Activated naive CD4-positive, alpha-beta T cell treated with anti-CD3 and anti-CD28 coated beads, Interleukin-2, amount 50 U/mL, for 24 hours (primary cell): Measurements from ENCODE around the gene SP7.
"Not testable (repeated sequence)": the region's sequence is repeated elsewhere in the genome, so short reads cannot be mapped to it uniquely, and the experiment has no call there.

Source experiments
- H3K27ac Mint-ChIP-seq: one replicate; pipeline ENCODE4 v1.8.0; 2021; ENCODE audit warnings: mild to moderate bottlenecking, mixed read lengths
- H3K27me3 Mint-ChIP-seq: one replicate; pipeline ENCODE4 v1.8.0; 2021; ENCODE audit warnings: mixed read lengths
- H3K36me3 Mint-ChIP-seq: one replicate; pipeline ENCODE4 v1.8.0; 2021; ENCODE audit warnings: mixed read lengths
- H3K4me1 Mint-ChIP-seq: one replicate; pipeline ENCODE4 v1.8.0; 2021; ENCODE audit warnings: mixed read lengths
- H3K4me3 Mint-ChIP-seq: one replicate; pipeline ENCODE4 v1.8.0; 2021; ENCODE audit warnings: mild to moderate bottlenecking, mixed read lengths
- H3K9me3 Mint-ChIP-seq: one replicate; pipeline ENCODE4 v1.8.0; 2021; ENCODE audit warnings: mixed read lengths

Gene SP7

GRCh38 chr12:53336181-53336681 is at the start of gene SP7:
TSS of gene SP7 (minus strand) at chr12:53336354. CDS start at chr12:53335646, 708 bp downstream.
- peaks cover 23% of the 10 kb centered on the region for H3K27me3 Mint-ChIP-seq
- H3K9me3 Mint-ChIP-seq, result no peaks in the 10 kb centered on the region

GRCh38 chr12:53383258-53383657 is 47.1 kb upstream of the SP7 start:
- peak overlapping the region; percentile 26 for H3K27ac Mint-ChIP-seq
- peaks cover 19% of the 10 kb centered on the region for H3K36me3 Mint-ChIP-seq
- no peaks in the 10 kb centered on the region for H3K27me3 Mint-ChIP-seq
- peaks cover 61% of the 10 kb centered on the region for H3K4me1 Mint-ChIP-seq
- no peaks in the 10 kb centered on the region for H3K9me3 Mint-ChIP-seq
- H3K4me3 Mint-ChIP-seq, result peak overlapping the region; percentile 97

More at GRCh38 chr12:53336181-53336681, at the start of gene SP7:
- Mint-ChIP-seq H3K4me3 (no peak within 1 kb of the TSS), H3K4me1 (peaks cover 5% of the 10 kb centered on the region), H3K27ac (no peak within 1 kb of the TSS), H3K36me3 (no peaks in the 10 kb centered on the region)

- H3K9me3 Mint-ChIP-seq, result no peaks in the 10 kb centered on the region
- H3K4me1 Mint-ChIP-seq, result peaks cover 50% of the 10 kb centered on the region
- peaks cover 17% of the 10 kb centered on the region for H3K36me3 Mint-ChIP-seq
- H3K27ac Mint-ChIP-seq, result peak overlapping the region; percentile 95
- no peaks in the 10 kb centered on the region for H3K27me3 Mint-ChIP-seq
- peak overlapping the region; percentile 97 for H3K4me3 Mint-ChIP-seq
Measured at GRCh38 chr12:53381731-53382630, 45.8 kb upstream of the SP7 start.

- Mint-ChIP-seq H3K27ac (peak overlapping the region; percentile 95), H3K4me3 (peak overlapping the region; percentile 97), H3K27me3 (no peaks in the 10 kb centered on the region), H3K9me3 (no peaks in the 10 kb centered on the region), H3K4me1 (peaks cover 41% of the 10 kb centered on the region), H3K36me3 (peaks cover 17% of the 10 kb centered on the region)
Measured at GRCh38 chr12:53380794-53381730, 44.9 kb upstream of the SP7 start.

GRCh38 chr12:53380104-53380793 is 44.1 kb upstream of the SP7 start, which contains the start of gene SP1:
TSS of gene SP1 (plus strand) at chr12:53380176. CDS start at chr12:53380292, 116 bp downstream.
- Mint-ChIP-seq H3K36me3 (peaks cover 17% of the 10 kb centered on the region), H3K4me1 (peaks cover 38% of the 10 kb centered on the region), H3K27me3 (no peaks in the 10 kb centered on the region), H3K9me3 (no peaks in the 10 kb centered on the region), H3K4me3 (peak within 1 kb of the TSS; percentile 97), H3K27ac (peak within 1 kb of the TSS; percentile 95)

- Mint-ChIP-seq H3K9me3 (no peaks in the 10 kb centered on the region), H3K4me3 (no peak overlapping the region), H3K27me3 (no peaks in the 10 kb centered on the region), H3K4me1 (peaks cover 37% of the 10 kb centered on the region), H3K27ac (no peak overlapping the region), H3K36me3 (peaks cover 17% of the 10 kb centered on the region)
Measured at GRCh38 chr12:53379389-53380103, 43.4 kb upstream of the SP7 start.

GRCh38 chr12:53378724-53379388 is 42.7 kb upstream of the SP7 start:
- Mint-ChIP-seq H3K9me3 (no peaks in the 10 kb centered on the region), H3K27me3 (no peaks in the 10 kb centered on the region), H3K4me1 (peaks cover 33% of the 10 kb centered on the region), H3K36me3 (peaks cover 17% of the 10 kb centered on the region), H3K4me3 (no peak overlapping the region), H3K27ac (no peak overlapping the region)

- Mint-ChIP-seq H3K27ac (no peak overlapping the region), H3K9me3 (no peaks in the 10 kb centered on the region), H3K27me3 (no peaks in the 10 kb centered on the region), H3K36me3 (peaks cover 13% of the 10 kb centered on the region), H3K4me3 (no peak overlapping the region), H3K4me1 (peaks cover 26% of the 10 kb centered on the region)
Measured at GRCh38 chr12:53378222-53378621, 42.1 kb upstream of the SP7 start.

- peak overlapping the region; percentile 41 for H3K27ac Mint-ChIP-seq
- H3K36me3 Mint-ChIP-seq, result peaks cover 6% of the 10 kb centered on the region
- no peak overlapping the region for H3K4me3 Mint-ChIP-seq
- peaks cover 22% of the 10 kb centered on the region for H3K4me1 Mint-ChIP-seq
- H3K27me3 Mint-ChIP-seq, result no peaks in the 10 kb centered on the region
- H3K9me3 Mint-ChIP-seq, result no peaks in the 10 kb centered on the region
Measured at GRCh38 chr12:53376747-53377146, 40.6 kb upstream of the SP7 start.

- H3K36me3 Mint-ChIP-seq, H3K9me3 Mint-ChIP-seq, H3K4me3 Mint-ChIP-seq, H3K27me3 Mint-ChIP-seq: not testable (repeated sequence)
- Mint-ChIP-seq H3K27ac (peak overlapping the region; percentile 46), H3K4me1 (peaks cover 23% of the 10 kb centered on the region)
Measured at GRCh38 chr12:53374277-53374676, 38.1 kb upstream of the SP7 start.

- H3K36me3 Mint-ChIP-seq, H3K9me3 Mint-ChIP-seq, H3K27me3 Mint-ChIP-seq, H3K4me3 Mint-ChIP-seq: not testable (repeated sequence)
- Mint-ChIP-seq H3K4me1 (peaks cover 23% of the 10 kb centered on the region), H3K27ac (peak overlapping the region; percentile 46)
Measured at GRCh38 chr12:53373554-53374133, 37.5 kb upstream of the SP7 start.

- H3K27me3 Mint-ChIP-seq, result no peaks in the 10 kb centered on the region
- H3K27ac Mint-ChIP-seq, result no peak overlapping the region
- H3K4me1 Mint-ChIP-seq, result peaks cover 16% of the 10 kb centered on the region
- H3K4me3 Mint-ChIP-seq, result peak overlapping the region; percentile 53
- no peaks in the 10 kb centered on the region for H3K36me3 Mint-ChIP-seq
- no peaks in the 10 kb centered on the region for H3K9me3 Mint-ChIP-seq
Measured at GRCh38 chr12:53365245-53365904, 29.2 kb upstream of the SP7 start.

- not testable (repeated sequence) for H3K36me3 Mint-ChIP-seq, H3K9me3 Mint-ChIP-seq, H3K27ac Mint-ChIP-seq, H3K4me3 Mint-ChIP-seq, H3K27me3 Mint-ChIP-seq
- H3K4me1 Mint-ChIP-seq, result peaks cover 14% of the 10 kb centered on the region
Measured at GRCh38 chr12:53361638-53362037, 25.5 kb upstream of the SP7 start.
